Osteoblast (primary cell): ENCODE results near the gene TSPAN13. TPM values are rescaled to one million over a fixed set of nuclear protein-coding genes. Genes with fewer than 3 reads are reported as not detected.

ENCODE experiments used
- DNase-seq: peaks from one replicate; pipeline ENCODE4 v3.0.0; 2011; ENCODE audit warnings: low spot score, mixed read lengths; ENCODE audit not compliant: insufficient read length; ENCODE audit errors: missing footprints
- H2AFZ ChIP-seq: 2 replicates; pipeline ENCODE4 v1.6.0; 2011; ENCODE audit warnings: mild to moderate bottlenecking, low read length
- H3K27ac ChIP-seq: 2 replicates; pipeline ENCODE4 v1.5.1; 2011; ENCODE audit warnings: mild to moderate bottlenecking, low read depth, low read length, moderate library complexity
- H3K27me3 ChIP-seq: 2 replicates; pipeline ENCODE4 v1.6.0; 2012; ENCODE audit warnings: mild to moderate bottlenecking, control low read depth, inconsistent platforms, low read length, moderate library complexity; ENCODE audit not compliant: insufficient read depth
- H3K36me3 ChIP-seq: 2 replicates; pipeline ENCODE4 v1.5.1; 2011; ENCODE audit warnings: mild to moderate bottlenecking, low read length, control low read depth, moderate library complexity; ENCODE audit not compliant: insufficient read depth
- H3K4me1 ChIP-seq: 2 replicates; pipeline ENCODE4 v1.5.1; 2011; ENCODE audit warnings: mild to moderate bottlenecking, low read length, control low read depth, moderate library complexity; ENCODE audit not compliant: insufficient read depth
- H3K4me2 ChIP-seq: 2 replicates; pipeline ENCODE4 v1.6.0; 2011; ENCODE audit warnings: mild to moderate bottlenecking, low read length; ENCODE audit not compliant: insufficient read depth
- H3K4me3 ChIP-seq: fragments of 200-600 bp; sonication (generic); 3 replicates; pipeline ENCODE4 v1.5.1; 2012; ENCODE audit warnings: mild to moderate bottlenecking, low read length, inconsistent platforms; ENCODE audit not compliant: insufficient read depth
- H3K79me2 ChIP-seq: 2 replicates; pipeline ENCODE4 v1.6.0; 2012; ENCODE audit warnings: mild to moderate bottlenecking, low read length, control low read depth, inconsistent platforms; ENCODE audit not compliant: insufficient read depth
- H3K9me3 ChIP-seq: 2 replicates; pipeline ENCODE4 v1.5.1; 2011; ENCODE audit warnings: low read depth, low read length, control low read depth
- H4K20me1 ChIP-seq: 2 replicates; pipeline ENCODE4 v1.6.0; 2012; ENCODE audit warnings: mild to moderate bottlenecking, low read length, control low read depth; ENCODE audit not compliant: insufficient read depth
- CTCF ChIP-seq: IDR thresholded peaks from 2 replicates; pipeline ENCODE4 v1.5.1; 2011; ENCODE audit warnings: mild to moderate bottlenecking, low read depth, low read length, moderate library complexity; ENCODE audit errors: extremely low read depth
- total RNA-seq: library from RNA; depleted of rRNA; stranded (reverse); fragments of >200 nt; gene quantifications from 2 replicates; pipeline ENCODE4 v1.2.3, GENCODE V29; 2012

Gene TSPAN13
- total RNA-seq, 1 donor = 1.8 TPM

- H3K79me2 ChIP-seq = no peaks in the 10 kb centered on the region
These were observed 11.0 kb upstream of the TSPAN13 start for GRCh38 chr7:16742547-16742946.

GRCh38 chr7:16743236-16743635 is 10.3 kb upstream of the TSPAN13 start:
- Histone ChIP-seq H3K27ac (no peak overlapping the region), H3K4me2 (no peak overlapping the region), H3K4me1 (peaks cover 31% of the 10 kb centered on the region), H2AFZ (no peak overlapping the region), H3K9me3 (no peaks in the 10 kb centered on the region), H4K20me1 (no peaks in the 10 kb centered on the region), H3K27me3 (no peaks in the 10 kb centered on the region), H3K79me2 (no peaks in the 10 kb centered on the region), H3K36me3 (no peaks in the 10 kb centered on the region), H3K4me3 (no peak overlapping the region)
- DNase-seq = no peak
- no peak for TF ChIP-seq CTCF

More at GRCh38 chr7:16742547-16742946, 11.0 kb upstream of the TSPAN13 start:
- DNase-seq = no peak
- Histone ChIP-seq H3K27ac (no peak overlapping the region), H3K9me3 (no peaks in the 10 kb centered on the region), H3K4me3 (no peak overlapping the region), H3K36me3 (no peaks in the 10 kb centered on the region), H3K4me2 (no peak overlapping the region), H3K4me1 (peaks cover 31% of the 10 kb centered on the region), H3K27me3 (no peaks in the 10 kb centered on the region), H4K20me1 (no peaks in the 10 kb centered on the region), H2AFZ (no peak overlapping the region)
- no peak for TF ChIP-seq CTCF

- H4K20me1 ChIP-seq = no peaks in the 10 kb centered on the region
- no peak overlapping the region for H3K4me3 ChIP-seq
- peaks cover 25% of the 10 kb centered on the region for H3K4me1 ChIP-seq
- no peaks in the 10 kb centered on the region for H3K9me3 ChIP-seq
- DNase-seq = no peak
- H3K36me3 ChIP-seq = no peaks in the 10 kb centered on the region
- H3K27ac ChIP-seq = no peak overlapping the region
- TF ChIP-seq CTCF = no peak
- H3K4me2 ChIP-seq = no peak overlapping the region
- H2AFZ ChIP-seq = no peak overlapping the region
- H3K79me2 ChIP-seq = no peaks in the 10 kb centered on the region
- H3K27me3 ChIP-seq = no peaks in the 10 kb centered on the region
These were observed 8.9 kb upstream of the TSPAN13 start for GRCh38 chr7:16744518-16745250.

- no peak overlapping the region for H2AFZ ChIP-seq
- no peak for DNase-seq
- no peaks in the 10 kb centered on the region for H3K36me3 ChIP-seq
- H4K20me1 ChIP-seq = no peaks in the 10 kb centered on the region
- no peaks in the 10 kb centered on the region for H3K27me3 ChIP-seq
- H3K9me3 ChIP-seq = no peaks in the 10 kb centered on the region
- no peak overlapping the region for H3K27ac ChIP-seq
- H3K79me2 ChIP-seq = no peaks in the 10 kb centered on the region
- H3K4me3 ChIP-seq = no peak overlapping the region
- TF ChIP-seq CTCF = no peak
- peaks cover 17% of the 10 kb centered on the region for H3K4me1 ChIP-seq
- no peak overlapping the region for H3K4me2 ChIP-seq
These were observed 7.9 kb upstream of the TSPAN13 start for GRCh38 chr7:16745645-16746044.
